Activated T-helper 1 cell treated with anti-CD3 and anti-CD28 coated beads, Interleukin-2, amount 50 U/mL, for 16 hours (primary cell): Measurements from ENCODE around the gene ADH5.
"Not testable (repeated sequence)": the region's sequence is repeated elsewhere in the genome, so short reads cannot be mapped to it uniquely, and the experiment has no call there.

Source experiments
- DNase-seq, 2 donors: peaks; one replicate each; pipeline ENCODE4 v3.0.0-alpha.2; 2020; ENCODE audit warnings: low read depth in 1 of 2, low spot score in 1 of 2

The ADH5 gene

DNA sequence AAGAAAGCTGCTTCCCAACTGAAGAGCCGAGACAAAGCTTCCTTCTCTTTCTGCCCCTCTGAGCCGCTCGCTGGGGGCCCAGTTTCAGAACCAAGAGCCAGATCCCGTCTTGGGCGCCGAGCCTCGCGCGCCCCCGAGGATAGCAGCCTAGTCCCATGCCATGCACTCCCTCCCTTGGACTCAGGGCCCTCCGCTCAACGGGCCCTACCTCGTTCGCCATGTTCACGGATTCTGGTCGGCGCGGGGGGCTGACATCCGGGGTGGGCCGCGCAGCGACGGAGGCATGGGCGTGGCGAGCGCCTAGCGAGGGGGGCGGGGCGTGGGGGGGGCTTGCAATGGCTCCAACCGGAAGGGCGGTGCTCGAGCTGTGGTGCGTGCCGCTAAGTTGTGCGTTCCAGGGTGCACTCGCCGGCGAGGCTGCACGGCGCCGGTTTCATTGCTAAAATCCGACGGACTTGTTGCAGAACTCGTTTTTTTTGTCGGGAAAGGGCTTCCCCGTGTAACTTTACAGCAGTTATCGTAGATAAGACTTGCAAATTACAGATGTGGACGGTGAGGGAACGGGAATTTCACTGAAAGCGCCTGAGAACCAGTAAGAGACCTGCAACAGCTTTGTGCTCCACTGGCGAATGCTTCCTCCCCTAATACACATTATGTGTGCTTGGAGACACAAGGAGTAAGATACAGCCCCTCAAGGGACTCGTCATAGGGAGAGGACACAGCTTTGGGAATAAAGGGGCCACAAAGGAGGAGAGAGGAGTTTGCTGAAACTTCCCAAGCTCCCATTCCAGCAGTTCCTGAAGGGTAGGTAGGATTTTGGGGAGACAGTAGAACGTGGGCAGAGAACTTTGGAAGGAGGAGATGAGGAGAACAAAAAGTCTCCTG is at the start of gene ADH5:
Gene ADH5, minus strand, starts transcription at position 308 of the 885 bp plus-strand sequence. Its CDS starts 88 bp downstream, at position 220.
- peak; percentile 82 to 90 for DNase-seq

DNA sequence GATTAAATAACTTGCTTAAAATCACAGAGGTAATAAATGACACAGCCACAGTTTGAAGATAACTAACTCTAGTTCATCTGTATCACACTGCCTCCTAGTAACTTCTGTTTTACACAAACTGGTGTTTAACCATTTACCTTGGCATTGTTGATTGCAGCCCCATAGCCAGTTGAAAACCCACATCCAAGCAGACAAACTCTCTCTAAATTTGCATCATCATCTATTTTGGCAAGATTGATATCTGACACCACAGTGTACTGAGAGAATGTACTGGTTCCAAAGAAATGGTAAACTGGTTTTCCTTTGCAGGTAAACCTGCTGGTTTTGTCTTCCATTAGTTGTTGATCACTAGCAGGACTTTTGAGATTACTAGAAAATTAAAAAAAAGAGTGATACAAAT is 47.7 kb upstream of the ADH5 start:
- no peak for DNase-seq

DNA sequence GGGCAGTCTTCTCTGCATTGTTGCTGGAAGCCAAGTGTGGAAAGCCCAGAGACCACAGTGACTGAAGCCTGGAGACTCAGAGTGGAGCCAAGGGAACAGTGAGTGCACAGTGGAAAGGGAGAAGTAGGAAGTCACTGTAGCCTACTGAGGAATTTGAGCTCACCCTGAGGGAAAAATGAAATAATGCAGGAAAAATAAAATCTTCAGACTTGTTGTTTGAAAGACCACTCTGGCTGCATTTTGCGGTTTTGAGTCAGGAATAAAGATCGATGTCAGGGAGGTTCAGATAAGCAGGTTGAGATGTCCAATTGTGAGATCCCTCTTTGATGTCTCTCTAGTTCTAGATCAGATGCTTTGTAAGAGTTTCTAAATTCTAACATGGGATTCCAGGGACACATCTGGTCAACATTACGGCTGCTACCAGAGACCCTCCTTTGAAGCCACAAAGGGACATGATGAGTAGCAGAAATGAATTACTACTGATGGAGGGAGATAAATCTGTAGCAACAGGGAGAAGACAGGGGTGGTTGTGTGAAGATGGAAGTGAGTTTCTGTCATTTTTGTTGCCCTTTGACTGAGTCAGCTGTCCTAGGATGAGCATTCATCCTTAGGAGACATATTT is 47.1 kb upstream of the ADH5 start:
- DNase-seq: no peak

DNA sequence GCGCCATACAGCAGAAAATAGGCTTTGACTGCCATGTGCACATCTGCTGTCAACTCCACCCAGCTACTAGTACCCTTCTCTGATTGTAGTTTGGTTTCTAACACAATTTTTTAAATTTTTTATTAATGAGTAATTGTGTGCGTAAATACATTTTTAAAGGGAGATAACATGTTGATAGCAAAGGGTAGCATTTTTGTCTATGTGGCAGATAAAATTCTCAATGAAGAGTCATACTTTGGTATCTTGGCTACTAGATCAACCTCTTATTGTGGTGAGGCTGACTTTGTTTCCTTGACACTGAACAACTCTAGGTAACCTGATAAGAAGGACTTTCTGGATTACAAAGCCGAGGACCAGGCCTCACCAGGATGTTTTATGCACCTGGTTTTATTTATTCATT is 46.0 kb upstream of the ADH5 start:
- DNase-seq: no peak

DNA sequence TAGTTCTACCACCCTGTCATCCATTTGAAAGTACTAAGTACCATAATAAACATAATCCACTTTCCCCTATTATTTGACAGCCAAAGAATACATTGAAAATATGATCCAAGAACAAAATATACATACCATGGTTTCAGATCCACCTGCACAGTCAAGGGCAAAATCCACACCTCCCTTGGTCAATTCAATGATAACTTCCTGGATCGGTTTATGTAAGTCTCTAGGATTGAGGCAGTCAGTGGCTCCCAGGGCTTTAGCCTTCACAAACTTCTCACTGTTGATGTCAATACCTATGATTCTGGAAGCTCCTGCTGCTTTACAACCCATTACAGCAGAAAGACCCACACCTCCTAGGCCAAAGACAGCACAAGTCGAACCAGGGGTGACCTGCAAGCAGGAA is 42.8 kb upstream of the ADH5 start:
- DNase-seq: no peak

DNA sequence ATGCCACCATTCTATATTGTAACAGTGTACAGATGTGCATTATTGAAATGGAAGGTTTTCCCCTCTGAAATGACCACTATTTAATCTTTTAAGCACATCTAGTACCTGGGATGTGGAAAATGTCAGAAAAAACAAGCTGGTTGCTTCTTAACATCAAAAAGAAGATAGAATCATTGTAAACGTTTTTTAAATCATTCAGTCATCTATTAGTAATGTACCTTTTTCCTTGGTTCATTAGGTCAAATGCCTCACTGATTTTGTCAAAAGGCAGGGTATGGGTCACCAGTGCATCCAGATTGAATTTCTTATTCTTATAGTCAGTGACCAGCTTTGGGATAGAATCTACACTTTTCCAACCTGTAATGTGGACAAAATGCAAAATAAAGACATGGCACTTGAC is 37.8 kb upstream of the ADH5 start:
- DNase-seq: no peak

DNA sequence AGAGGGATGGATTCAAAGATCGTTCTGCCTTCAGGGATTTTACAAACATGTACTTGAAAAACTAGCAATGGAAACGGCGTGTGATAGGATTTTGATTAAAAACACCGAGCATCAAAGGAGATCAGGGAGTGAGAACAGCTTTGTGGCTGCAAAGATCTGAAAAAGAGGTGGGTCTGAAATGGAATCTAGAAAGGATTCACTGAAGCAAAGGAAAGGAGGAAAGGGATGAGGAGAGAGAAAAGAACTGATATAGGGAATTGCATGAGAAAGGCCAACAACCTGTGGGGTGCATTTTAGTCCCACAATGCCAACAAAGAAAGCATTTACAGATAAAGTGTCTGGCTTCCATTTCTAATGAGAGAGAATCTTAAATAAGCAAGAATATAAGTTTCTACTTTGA is 32.4 kb upstream of the ADH5 start:
- DNase-seq: no peak

DNA sequence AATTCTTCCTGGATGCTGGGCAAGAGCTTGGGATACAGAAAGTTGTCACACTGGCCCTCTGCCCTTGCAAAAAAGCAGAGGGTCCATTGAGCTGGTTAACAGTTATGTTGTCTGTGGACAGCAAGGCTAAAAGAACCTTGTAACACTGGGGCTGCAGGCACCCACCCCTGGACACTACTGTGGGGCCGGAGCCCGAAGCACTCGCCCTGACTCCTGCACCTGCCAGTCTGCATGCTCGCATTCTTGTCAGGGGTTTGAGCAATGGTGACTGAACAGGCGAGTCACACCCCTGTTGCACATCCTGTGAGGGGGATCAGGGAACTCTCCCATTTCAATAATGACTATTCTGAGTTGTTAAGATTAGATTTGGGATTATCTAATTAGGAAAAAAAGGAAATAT is 31.9 kb upstream of the ADH5 start:
- no peak for DNase-seq

DNA sequence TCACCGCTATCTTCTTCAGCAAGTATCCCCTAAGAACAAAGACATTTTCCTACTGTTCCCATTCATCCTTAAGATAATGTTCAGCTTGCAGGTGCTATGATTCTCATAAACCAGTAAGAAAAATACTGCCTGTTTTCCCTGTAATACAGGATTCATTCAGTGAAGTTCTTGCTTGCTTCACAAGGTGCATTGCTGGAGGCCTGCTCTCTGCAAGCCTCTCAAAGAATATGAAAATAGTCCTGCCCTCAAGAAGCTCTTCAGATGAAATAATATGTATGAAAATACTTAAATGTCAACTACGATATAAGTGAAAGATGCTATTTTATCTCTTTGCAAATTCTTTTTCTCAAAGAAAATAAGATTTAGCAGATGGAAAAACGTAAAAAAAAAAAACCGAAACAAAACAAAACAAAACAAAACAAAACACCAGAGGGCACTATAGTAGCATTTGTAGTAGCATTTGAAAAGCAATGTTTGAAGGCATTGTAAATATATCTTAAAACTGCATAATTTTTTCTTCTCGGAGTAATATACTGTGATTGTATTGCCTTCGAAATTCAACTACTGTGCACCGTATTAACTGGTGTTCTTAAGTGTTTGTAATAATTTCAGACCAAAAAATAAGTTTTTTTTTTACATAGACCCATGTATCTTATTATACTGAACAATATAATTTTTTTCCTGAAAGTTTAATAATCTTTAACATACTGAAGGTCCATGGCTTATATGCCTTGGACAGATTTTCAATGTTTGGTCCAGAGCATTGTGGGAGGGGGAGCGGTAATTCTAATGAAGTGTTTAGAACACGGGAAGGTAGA is 29.5 kb upstream of the ADH5 start:
- DNase-seq: no peak

DNA sequence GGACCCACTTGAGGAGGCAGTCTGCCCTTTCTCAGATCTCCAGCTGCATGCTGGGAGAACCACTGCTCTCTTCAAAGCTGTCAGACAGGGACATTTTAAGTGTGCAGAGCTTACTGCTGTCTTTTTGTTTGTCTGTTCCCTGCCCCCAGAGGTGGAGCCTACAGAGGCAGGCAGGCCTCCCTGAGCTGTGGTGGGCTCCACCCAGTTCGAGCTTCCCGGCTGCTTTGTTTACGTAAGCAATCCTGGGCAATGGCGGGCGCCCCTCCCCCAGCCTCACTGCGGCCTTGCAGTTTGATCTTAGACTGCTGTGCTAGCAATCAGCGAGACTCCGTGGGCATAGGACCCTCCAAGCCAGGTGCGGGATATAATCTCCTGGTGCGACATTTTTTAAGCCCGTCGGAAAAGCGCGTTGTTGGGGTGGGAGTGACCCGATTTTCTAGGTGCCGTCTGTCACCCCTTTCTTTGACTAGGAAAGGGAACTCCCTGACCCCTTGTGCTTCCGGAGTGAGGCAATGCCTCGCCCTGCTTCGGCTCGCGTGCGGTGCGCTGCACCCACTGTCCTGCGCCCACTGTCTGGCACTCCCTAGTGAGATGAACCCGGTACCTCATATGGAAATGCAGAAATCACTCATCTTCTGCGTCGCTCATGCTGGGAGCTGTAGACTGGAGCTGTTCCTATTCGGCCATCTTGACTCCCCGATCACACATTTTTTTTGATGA is 28.7 kb upstream of the ADH5 start:
- DNase-seq: not testable (repeated sequence)

DNA sequence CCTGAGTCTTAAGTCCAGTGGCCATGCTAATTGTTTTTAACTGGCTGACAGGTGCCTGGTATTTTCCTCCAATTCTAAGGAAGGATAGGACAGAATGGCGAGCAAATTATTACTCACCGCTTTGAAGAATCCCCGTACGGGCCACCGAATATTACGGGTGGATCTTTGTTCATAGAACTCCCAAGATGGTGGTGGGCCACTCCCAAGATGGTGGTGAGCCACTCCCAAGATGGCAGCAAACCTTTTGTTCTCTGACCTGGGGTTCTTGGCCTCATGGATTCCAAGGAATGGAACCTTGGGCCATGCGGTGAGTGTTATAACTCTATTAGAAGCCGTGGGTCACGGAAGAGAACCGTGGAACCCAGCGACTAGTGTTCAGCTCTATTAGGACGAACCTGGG is 20.7 kb upstream of the ADH5 start:
- not testable (repeated sequence) for DNase-seq

DNA sequence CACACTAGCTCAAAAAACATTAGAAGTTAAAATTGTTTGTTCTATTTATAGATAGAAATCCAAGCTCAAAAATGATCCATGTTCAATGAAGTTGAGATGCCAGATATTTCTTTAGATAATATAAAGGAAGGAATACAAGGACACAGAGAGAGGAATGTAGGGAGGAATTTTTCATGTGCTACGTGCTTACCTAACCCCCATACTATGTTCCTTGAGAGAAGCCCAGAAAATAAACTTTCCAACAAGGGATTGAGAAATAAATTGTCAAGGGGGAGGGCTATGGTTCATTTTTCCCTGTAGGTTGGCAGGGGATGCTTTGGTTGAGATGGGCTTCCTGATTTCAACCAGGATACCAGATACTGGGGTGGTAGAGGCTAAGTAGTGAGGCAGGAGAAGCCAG is 15.6 kb upstream of the ADH5 start:
- no peak for DNase-seq

DNA sequence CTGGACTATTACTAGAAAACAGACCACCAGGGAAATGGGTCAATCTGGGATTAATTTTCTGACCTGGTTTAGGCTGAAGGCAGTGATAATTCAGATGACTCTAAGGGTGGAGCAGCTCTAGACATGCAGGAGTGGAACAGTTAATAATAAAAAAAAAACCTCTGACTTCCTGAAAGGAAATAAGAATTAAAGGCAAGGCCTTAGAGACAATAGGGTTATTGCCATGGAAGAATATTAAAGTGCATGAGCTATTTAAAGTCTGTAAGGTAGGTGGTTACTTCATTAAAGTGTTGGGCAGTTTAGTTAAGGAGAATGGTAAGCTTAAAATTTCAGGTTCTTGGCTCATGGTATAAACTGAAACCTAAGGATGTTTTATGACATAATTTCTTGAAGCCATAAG is 14.6 kb upstream of the ADH5 start:
- DNase-seq: no peak

DNA sequence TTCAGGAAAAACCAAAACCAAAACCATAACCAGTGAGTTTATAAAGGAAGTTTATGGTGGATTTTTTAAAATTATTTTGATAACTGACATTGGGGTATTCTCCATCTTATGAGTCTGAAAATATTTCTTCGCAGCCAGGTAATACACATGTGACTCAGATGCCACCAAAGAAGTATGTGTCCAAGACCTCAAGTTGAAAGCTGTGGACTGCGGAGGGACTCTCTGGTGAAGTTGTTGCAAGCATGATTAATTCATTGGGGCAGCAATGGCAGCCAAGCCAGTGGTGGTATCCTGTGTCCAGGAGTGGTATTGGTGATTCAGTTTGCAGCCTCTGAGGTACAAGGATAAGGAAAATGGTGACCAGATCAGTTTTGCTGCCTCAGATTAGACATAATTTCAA is 14.0 kb upstream of the ADH5 start:
- no peak for DNase-seq

DNA sequence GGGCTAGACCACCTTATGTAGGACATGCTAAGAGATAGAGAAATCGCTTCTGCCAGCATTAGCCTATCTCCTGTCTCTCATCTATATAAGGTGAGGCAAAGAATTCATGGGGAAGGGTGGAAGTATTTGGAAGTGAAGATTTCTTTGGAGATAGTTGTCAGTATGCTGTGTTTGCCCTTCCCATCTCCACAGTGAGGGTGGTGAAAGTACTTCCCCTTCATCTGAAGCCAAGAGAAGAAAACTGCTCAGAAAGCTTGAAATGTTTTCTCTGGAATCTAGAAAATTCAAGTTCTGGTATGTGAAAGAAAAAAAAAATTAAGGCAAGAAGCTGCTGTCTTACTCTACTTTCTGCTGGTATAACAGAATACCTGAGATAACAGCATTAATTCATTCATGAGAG is 12.3 kb upstream of the ADH5 start:
- DNase-seq: no peak

DNA sequence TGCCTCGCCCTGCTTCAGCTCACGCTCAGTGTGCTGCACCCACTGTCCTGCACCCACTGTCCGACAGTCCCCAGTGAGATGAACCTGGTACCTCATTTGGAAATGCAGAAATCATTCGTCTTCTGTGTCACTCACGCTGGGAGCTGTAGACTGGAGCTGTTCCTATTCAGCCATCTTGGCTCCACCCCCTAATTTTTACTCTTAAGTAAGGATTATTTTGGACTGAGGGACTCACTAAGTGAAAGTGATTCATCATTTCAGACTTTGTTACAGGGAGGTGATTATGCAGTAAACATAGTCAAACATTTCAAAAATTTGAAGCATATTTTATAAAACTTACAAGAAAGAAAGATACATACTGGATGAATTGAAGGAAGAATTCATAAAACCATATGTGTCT is 11.2 kb upstream of the ADH5 start:
- not testable (repeated sequence) for DNase-seq

DNA sequence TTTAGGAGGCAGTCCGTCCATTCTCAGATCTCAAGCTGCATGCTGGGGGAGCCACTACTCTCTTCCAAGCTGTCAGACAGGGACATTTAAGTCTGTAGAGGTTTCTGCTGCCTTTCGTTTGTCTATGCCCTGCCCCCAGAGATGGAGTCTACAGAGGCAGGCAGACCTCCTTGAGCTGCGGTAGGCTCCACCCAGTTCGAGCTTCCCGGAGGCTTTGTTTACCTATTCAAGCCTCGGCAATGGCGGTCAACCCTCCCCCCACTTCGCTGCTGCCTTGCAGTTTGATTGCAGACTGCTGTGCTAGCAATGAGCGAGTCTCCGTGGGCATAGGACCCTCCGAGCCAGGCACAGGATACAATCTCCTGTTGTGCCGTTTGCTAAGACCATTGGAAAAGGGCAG is 10.7 kb upstream of the ADH5 start:
- DNase-seq: no peak

DNA sequence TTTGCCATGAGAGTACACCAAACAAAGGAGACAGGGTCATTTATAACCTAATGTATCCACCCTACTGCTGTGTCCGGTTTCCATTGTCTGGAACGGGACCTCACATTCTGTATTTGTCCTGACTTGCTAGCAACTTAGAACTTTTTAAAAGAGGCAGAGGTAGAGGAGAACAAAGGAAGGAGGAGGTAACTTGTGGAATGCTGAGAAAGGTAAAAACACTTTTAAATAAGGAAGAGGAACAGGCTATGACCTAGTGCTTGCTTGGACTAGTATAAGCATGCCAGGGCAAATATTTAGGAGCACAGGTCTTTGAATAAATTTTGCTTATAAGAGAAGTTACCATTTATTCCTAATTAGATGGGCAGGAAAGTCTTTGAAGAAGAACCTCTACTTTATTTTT is 3.3 kb upstream of the ADH5 start:
- not testable (repeated sequence) for DNase-seq

DNA sequence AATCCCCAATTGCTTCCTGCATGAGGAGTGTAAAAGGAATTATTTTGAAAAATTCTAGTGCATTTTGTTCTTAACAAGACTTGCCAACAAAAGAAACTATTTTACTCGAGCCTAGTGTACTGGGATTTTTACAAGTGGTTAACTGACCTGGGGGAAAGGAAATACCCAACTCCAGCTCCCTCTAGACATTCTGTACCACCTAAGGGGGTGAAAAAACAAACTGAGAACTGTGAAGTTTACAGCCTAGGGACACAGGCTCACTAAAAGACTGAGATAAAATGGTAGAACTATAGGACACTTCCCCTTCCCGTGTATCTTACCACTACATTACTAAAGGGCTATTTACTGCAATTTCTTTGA is 2.6 kb upstream of the ADH5 start:
- no peak for DNase-seq

DNA sequence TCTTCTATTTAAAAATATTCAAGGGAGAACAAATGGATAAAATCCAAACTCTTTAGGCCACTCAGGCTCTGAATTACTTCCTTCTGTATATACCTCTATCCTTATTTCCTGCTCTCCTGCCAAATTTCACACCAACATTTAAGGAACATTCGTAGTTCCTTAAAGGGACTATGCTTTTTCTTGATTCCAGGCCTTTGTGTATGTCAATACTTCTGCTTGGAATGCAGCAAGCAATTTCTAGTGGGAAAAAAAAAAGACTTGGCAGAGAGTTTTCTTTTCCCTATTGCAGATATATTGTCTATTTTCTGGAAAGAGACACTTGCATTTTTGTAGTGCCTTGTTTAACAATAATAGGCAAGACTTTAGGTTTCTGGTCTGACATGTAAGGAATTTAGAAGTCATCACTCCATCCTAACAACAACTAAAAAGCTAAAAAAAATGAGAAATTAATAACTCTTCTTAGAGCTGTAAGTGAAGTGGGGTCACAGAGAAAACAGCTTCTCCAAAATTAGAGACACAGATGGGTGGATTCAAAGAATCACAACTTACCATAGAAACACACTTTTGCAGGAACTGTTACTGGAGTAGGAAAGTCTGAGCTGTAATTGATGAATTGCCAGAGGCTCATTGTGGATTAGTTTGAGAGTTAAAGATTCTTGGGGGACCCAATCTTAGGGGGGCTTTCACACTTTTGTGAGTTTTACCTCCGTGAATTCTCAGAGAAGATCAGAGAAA is 2.1 kb upstream of the ADH5 start:
- DNase-seq: no peak

DNA sequence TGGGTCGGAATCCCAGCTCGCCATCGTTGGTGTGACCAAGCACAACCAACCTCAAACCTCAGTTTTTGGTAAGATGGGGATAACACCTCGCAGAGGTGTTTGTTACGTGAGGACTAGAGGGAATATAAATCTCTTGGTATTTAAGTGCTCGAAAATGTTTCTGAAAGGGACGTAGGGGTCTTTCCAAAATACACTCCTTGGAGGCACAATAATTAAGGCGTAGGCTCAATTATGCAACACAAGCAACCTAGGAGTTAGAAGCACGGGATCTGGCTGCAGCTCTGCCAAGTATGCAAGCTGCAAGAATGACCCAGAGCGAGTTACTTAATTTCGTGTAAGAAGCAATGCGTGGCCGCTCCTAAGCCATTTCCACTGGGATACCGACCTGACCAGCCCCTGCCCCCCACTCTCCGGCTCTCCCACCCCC is 552 bp downstream of the ADH5 start:
- no peak for DNase-seq
